GM12865 (cell line): ENCODE results near the gene UVRAG.

ENCODE experiments used
- DNase-seq: peaks from one replicate; pipeline ENCODE4 v3.0.0; 2010; ENCODE audit warnings: low read depth
- H3K4me3 ChIP-seq: 2 replicates; pipeline ENCODE4 v1.5.1; 2011; ENCODE audit warnings: mild to moderate bottlenecking, low read depth, low read length, control low read depth
- TF ChIP-seq, protein P1 (sequence below): IDR thresholded peaks from 2 replicates; pipeline ENCODE4 v1.5.1; 2011; ENCODE audit warnings: low read length, control low read depth, low read depth, inconsistent platforms; ENCODE audit not compliant: insufficient read depth; ENCODE audit errors: missing control alignments

The UVRAG gene

DNA sequence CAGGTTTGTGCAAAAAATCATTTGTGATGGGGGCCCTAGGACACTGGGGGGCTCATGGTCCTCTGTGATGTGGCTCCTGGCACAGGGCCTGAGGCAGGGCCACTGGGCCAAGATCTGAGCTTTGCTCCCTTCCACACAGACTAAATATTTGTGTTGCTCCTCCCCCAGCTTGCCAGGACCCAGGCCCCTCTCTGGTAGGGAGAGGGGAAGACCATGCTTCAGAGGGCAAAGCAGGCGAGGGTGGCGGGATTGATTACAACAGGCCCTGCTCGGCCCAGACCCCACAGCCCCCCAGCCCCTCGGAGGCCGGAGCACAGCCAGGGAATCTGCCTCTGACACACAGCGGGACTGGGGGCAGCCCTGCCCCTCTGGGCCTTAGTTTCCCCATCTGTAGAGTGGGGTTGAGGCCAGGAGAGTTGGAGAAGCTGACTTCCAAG, 362.3 kb downstream of the UVRAG start:
- H3K4me3 ChIP-seq: no peak overlapping the region
- DNase-seq: no peak
- TF ChIP-seq, protein P1, sequence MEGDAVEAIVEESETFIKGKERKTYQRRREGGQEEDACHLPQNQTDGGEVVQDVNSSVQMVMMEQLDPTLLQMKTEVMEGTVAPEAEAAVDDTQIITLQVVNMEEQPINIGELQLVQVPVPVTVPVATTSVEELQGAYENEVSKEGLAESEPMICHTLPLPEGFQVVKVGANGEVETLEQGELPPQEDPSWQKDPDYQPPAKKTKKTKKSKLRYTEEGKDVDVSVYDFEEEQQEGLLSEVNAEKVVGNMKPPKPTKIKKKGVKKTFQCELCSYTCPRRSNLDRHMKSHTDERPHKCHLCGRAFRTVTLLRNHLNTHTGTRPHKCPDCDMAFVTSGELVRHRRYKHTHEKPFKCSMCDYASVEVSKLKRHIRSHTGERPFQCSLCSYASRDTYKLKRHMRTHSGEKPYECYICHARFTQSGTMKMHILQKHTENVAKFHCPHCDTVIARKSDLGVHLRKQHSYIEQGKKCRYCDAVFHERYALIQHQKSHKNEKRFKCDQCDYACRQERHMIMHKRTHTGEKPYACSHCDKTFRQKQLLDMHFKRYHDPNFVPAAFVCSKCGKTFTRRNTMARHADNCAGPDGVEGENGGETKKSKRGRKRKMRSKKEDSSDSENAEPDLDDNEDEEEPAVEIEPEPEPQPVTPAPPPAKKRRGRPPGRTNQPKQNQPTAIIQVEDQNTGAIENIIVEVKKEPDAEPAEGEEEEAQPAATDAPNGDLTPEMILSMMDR: no peak

- no peak overlapping the region for H3K4me3 ChIP-seq
- TF ChIP-seq, protein P1: no peak
- no peak for DNase-seq
Observed at GRCh38 chr11:76179147-76179546, 364.1 kb downstream of the UVRAG start.

DNA sequence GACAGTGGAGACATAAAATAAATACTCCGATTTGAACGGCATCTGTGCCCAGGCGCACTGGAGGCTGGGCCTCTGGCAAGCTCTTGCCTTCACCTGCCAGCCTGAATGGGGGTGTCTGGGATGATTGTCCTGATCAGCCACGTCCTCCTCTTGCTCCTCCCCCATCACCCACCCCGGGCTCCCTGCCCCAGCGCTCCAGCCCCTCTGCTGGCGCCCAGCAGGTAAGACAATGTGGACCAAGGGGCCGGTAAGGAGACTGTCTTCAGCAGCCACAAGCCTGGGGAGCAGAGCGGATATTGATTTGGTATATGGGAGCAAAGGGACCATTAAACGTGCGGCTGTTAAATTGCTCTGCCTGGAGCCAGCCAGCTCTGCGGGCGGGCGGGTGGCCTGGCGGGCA, 366.4 kb downstream of the UVRAG start:
- TF ChIP-seq, protein P1: no peak
- H3K4me3 ChIP-seq: no peak overlapping the region
- no peak for DNase-seq

DNA sequence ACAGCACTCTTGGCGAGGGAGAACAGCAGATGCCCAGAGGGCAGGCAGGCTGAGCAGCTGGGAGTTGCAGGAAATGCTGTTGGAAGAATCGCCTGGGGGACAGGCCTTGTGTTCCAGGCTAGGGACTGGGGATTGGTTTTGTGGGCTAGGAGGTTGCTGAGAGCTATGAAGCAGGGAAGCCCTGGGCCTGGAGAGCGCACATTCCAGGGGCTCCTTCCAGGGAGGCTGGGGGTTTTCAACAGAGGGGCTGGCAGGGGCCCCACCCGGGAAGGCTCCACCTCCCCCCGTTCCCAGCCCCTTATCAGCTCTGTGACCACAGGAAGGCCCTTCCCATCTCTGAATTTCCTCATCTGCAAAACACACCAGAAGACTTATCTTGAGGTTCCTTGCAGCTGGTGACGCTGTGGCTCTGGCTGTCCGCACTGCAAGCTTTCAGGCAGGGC, 369.6 kb downstream of the UVRAG start:
- TF ChIP-seq, protein P1: no peak
- no peak overlapping the region for H3K4me3 ChIP-seq
- no peak for DNase-seq

DNA sequence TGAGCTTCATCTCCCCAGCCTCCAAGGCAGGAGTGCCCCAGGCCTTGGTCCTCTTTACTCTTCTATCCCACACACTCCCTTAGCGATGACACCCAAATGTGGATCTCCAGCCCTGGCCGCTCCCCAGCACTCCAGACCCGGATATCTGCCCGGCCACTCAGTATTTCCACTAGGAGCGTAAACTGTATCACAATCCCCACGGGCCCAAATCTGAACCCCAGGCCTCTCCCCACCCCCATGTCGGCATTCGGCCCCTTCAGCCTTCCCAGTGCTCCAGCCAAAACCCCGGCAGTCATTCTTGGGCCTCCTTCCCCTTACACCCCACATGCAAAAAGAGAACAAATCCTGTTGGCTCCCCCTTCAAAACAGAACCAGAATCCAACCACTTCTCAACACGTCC, 370.5 kb downstream of the UVRAG start:
- H3K4me3 ChIP-seq: no peak overlapping the region
- TF ChIP-seq, protein P1: no peak
- no peak for DNase-seq

DNA sequence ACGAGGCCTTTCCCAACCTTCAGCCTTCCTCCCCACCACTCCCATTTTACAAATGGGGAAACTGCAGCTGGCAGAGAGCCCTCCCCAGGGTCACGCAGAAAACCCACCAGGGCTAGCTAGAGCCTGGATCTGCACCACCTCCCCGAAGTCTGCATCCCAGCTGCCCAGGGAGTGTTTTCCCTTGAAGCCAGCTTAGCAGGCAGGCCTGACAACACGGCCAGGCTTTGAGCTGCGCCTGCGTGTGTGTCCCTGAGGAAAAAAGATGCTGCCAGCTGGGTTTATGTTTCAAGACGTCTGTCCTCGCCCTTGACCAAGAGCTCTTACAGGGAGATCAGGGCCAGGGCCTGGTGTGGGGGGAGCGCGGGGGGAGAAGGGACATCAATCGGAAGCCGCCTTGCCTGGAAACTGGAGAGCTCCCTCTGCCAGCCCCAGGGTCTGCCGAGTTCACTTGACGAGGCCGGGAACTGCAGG, 371.0 kb downstream of the UVRAG start:
- TF ChIP-seq, protein P1: no peak
- no peak overlapping the region for H3K4me3 ChIP-seq
- DNase-seq: no peak

- DNase-seq: no peak
- H3K4me3 ChIP-seq: no peak overlapping the region
- TF ChIP-seq, protein P1: no peak
Observed at GRCh38 chr11:76186776-76187279, 371.8 kb downstream of the UVRAG start.
